Activated CD4-positive, alpha-beta T cell treated with anti-CD3 and anti-CD28 coated beads for 4 hours (primary cell): ENCODE results near the gene HTD2.

Source experiments
- DNase-seq, 2 donors: peaks; one replicate each; pipeline ENCODE4 v3.0.0-alpha.2; 2020

Gene HTD2

DNA sequence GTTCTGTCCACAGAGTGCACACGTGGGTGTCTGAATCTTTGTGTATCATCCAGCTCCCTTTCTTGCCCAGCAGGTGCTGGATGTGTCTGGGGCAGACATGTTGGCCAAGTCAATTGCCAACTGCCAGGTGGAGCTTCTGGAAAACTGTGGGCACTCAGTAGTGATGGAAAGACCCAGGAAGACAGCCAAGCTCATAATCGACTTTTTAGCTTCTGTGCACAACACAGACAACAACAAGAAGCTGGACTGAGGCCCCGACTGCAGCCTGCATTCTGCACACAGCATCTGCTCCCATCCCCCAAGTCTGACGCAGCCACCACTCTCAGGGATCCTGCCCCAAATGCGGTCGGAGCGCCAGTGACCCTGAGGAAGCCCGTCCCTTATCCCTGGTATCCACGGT is 12.8 kb upstream of the HTD2 start:
- DNase-seq, result no peak

DNA sequence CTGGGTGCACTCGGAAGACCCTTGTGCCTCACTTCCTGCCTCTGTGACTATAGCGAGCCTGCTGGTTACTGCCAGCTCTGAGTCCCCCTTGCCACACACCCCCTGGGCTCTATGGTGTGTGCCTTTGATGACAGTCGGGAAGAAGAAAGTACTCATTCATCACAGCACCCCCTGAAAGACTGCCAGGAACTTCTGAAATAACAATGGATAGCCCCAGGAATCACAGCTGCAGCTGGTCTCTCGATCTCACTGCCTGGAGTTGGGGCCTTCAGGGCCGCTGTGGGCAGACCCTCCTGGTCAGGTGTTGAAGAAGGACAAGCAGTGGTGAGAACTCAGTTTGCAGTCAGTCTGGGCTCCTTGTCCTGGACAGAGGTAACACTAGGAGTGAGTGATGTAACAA is 10.1 kb upstream of the HTD2 start:
- DNase-seq, result no peak

DNA sequence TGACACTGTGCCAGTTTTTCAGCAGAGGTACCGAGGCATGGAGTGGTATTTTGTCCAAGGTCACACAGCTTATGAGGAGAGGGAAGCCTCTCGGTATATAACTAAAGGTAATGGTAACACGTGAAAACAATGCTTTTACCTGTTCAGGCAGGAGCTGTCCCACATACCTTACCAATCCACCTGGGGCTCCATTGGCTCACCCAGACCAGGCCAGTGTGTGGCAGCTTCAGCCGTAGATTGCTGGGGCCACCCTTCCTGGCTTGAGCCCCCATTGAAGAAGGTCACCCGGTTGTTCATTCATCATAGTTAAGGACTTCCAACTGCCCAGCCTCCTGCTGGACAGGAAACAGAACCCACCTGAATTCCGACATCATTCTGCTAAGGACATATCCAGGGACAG is 9.5 kb upstream of the HTD2 start:
- DNase-seq, result no peak

DNA sequence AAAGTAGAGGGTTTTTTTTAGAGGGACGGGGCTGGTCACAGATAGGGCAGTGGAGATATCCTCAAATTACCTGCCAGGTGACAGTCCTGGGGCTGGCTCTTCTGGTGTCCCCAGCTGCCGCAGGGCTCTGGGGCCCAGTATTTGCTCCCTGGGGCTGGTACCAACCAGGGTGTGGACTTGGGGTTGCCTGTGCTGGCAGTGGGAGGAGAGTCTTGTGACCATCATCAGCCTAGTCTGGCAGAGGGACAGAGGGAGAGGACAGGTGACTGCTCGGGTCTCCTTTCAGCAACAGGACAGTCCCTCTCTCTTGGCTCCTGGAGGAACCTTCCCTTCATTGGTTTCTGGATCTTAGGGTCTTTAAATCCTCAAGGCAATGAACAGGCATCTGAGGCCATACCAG is 8.1 kb upstream of the HTD2 start:
- no peak for DNase-seq

DNA sequence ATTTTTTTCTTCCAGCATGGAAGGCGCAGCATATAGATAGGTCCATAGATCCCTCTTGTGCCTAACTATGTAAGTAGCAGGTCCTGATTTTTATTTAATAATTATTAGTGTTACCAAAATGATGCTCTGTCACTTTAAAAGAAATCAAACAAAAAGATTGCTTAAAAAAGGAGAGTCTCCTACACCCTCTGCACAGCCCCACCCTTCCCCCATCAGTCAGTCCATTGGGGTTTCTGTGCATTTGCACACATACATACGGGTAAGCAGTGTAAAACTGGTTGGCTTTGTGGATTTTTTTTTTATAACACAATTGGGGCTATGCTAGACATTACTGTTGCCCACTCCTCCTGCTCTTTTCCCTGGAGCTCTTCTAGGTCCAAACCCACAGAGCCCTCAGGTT is 7.2 kb upstream of the HTD2 start:
- no peak for DNase-seq

DNA sequence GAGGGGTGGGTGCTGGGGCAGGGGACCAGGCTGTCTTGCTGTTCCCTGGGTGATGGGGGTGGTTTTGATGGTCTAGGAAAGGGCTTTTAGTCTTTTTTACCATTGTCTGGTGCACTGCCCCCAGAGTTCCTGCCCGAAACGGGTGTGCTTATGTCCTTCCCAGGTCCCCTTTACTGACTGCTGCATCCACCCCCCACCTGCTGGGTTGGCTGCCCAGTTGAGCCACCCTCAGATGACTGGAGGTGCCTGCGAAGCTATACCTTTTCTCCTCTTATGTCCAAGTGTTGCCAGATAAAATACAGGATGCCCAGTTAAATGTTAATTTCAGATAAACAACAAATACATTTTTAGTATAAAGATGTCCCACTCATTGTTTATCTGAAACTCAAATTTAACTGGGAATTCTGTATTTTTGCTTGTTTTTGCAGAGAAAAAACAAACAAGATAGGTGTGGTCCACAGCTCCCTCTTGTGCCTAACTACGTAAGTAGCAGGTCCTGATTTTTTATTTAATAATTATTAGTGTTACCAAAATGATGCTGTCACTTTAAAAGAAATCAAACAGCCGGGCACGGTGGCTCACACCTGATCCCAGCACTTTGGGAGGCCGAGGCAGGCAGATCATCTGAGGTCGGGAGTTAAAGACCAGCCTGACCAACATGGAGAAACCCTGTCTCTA is 6.3 kb upstream of the HTD2 start:
- DNase-seq, result no peak

DNA sequence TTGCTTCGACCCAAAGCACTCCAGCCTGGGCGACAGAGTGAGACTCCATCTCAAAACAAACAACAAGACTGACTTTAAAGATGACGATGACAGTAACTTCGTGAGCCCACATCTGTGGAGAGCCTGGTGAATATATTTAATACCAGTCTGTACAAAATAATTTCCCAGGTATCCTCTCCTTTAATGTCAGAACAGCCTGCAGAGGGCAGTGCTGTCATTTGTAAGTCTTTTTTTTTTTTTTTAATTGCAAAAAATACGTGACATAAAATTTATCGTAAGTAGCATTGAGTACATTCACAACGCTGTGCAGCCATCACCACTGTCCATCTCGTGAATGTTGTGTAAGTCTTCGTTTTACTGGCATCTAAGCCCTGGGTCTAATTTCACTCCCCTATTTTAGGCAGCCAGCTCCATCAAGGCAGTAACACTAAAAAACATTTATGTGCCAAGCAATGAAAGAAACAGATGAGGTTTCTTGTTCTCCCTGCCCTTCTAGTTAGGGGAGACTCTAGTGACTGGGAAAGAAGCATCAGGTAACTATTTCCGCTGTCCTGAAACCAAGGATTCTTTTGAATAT is 1.4 kb downstream of the HTD2 start:
- peak; percentile 42 to 50 for DNase-seq

DNA sequence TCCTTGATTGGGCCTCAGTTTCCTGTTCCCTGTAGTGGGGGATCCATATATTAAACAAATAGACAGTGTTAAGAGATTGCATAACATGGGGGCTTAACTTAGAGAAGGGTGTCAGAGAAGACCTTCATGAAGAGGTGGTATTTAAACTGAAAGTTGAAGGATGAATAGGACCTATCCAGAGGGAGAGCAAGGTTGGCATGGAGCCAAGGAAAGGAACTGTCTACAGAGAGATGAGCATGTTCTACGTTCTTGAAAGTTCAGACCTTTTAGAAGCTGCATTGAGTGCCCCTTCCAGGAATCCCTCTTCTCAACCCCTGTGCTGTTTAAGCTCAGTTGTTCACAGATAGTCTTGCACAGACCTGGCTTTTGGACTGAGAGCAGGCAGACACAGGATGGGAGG is 2.4 kb downstream of the HTD2 start:
- DNase-seq, result no peak

DNA sequence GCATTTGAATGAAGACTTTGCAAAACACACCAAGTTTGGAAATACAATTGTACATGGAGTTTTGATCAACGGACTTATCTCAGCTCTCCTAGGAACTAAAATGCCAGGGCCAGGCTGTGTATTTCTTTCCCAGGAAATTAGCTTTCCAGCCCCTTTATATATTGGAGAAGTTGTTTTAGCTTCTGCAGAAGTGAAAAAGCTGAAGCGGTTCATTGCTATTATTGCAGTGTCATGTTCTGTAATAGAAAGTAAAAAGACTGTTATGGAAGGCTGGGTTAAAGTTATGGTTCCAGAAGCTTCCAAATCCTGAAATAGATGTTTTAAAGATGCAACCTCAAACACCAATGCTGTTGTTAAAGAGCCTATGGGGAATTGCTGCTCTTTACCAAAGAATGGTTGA is 11.5 kb downstream of the HTD2 start:
- DNase-seq, result no peak

DNA sequence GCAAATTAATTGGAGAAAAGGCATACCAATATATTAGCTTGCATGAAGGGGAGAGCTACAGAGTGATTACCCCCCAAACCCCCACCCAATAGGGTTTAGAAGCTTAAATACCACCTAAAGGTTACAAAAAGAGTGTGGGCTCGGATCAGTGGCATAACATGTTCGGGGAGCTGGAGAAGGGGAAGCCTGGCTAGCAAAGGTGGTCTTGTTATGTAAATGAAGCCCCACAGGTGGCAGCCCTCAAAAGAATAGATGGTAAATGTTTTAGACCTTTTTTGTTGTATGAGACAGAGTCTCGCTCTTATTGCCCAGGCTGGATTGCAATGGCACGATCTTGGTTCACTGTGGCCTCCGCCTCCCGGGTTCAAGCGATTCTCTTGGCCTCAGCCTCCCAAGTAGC is 15.5 kb downstream of the HTD2 start:
- DNase-seq, result no peak

DNA sequence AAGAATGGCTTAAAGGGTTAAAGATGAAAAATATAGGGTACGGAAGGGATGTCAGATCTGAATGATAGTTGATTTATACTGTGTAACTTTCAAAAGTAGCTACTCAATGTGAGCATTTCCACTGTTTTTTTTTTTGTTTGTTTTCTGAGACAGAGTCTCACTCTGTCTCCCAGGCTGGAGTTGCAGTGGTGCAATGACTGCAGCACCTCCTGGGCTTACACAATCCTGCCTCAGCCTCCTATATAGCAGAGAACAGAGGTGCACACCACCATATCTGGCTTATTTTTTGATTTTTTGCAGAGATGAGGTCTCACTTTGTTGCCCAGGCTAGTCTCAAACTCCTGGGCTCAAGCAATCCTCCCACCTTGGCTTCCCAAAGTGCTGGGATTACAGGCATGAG is 16.5 kb downstream of the HTD2 start:
- DNase-seq, result no peak

DNA sequence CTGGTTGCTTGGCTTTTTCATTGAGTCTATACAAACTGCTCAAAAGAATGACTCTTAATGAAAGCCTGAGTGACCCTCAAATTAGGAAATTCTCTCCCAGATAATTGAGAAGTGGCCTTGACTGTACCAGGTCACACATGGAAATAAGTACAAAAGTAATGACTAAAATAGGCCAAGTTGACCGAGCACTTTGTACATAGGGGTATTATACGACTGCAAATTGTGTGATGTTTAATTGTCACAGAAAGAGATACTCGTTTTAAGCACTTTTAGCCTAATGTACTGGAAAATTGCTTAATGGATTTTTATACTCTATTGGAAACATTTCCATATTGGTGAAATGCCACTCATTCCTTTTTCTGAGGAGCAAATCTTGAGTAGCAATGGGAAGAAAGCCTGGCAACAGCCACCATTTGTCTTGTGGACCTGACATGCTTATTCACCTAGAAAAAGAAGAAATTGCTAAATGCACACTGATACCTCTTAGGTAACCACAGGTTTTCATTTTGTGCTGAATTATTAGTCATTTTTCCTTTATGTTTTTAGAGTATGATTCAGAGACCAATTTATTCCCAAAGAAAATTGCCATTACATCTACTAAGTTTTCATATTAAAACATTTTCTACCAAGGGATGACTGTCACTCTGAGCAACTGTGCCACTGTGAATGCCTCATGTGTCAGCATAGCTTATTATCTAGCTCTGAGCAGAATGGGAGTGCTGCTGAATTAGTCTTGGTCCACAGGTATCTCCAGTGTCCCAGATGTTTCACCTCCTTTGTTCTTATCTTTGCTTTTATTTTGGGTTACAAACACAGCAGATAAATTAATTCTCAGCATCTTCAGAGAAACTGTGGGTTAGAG is 17.4 kb downstream of the HTD2 start:
- DNase-seq, result no peak

DNA sequence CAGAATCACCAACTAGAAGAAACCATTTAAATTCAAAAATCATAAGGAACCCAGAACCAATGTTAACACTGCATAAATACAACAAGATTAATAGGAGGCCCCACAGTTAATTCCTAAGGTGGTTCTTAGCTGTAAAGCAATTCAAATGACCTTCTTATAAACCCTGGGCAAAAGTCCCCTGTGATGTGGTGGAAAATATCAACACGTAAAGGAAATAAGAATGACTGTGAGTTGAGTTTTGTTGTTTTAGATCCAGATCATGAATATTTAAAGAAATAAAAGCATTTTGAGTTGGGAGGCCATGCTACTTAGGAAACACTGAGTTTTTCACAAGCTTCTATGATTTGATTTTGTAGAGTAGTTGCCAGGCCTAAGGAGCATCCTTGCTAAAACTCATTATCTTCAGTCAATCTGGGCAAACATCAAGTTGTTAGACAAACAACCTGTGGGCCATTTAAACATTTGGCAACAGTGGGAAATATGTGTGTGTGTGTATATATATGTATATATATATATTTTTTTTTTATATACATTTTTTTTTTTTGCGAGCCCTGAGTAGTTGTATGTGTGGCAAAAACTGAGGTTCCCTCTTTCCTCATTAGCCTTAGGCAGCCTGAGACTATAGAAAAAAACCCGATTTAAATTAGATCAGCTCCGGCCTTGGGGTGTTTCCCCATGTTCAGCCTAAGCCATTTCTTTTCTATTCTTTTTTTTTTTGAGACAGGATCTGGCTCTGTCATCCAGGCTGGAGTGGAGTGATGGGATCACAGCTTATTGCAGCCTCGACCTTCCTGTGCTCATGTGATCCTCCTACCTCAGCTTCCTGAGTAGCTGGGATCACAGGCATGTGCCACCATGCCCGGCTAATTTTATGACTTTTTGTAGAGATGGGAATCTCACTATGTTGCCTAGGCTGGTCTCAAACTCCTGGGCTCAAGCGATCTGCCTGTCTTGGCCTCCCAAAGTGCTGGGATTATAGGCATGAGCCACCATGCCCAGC is 18.4 kb downstream of the HTD2 start:
- peak in 1 of 2 donors; percentile 8 for DNase-seq

DNA sequence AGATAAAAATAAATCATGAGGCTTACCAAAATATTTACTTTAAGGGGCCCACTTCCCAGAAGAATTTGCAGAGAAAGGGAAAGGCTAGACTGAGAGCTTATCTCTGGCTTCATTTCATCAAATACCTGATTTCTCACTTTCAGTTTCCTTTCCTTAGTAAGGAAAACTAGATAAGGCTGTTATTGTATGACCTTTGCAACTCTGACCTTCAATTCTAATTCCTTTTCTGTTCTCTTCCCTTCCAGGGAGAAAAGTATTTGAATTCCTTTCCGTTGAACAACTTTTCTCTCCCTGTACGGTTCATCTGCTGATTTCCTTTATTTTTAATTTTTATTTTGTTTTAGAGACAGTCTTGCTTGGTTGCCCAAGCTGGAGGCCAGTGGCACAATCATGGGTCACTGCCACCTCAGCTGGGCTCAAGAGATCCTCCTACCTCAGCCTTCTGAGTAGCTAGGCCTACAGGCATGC is 19.2 kb downstream of the HTD2 start:
- no peak for DNase-seq

DNA sequence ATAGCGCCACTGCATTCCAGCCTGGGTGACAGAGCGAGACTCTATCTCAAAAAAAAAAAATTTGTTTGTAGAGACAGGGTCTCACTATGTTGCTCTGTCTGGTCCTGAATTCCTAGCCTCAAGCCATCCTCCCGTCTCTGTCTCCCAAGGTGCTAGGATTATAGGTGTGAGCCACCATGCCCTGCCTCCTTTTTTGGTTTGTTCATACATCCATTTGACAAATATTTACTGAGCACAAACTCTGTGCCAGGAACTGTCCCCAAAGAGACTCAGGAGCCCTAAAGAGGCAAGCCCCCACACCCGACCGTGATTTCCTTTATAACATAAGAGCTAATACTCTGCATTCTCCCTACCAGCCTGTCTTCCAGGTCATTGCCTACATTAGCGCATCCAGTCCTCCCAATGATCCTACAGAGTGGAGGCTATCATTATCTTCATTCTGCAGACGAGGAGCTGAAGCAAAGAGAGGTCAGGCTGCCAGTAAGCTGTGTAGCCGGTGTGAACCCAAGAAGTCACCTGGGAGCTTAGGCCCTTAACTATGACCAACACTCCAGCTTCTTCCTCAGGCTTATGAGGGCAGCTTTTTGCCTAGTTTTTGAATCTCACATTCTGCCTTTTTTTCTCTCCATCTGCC is 20.1 kb downstream of the HTD2 start:
- no peak for DNase-seq

DNA sequence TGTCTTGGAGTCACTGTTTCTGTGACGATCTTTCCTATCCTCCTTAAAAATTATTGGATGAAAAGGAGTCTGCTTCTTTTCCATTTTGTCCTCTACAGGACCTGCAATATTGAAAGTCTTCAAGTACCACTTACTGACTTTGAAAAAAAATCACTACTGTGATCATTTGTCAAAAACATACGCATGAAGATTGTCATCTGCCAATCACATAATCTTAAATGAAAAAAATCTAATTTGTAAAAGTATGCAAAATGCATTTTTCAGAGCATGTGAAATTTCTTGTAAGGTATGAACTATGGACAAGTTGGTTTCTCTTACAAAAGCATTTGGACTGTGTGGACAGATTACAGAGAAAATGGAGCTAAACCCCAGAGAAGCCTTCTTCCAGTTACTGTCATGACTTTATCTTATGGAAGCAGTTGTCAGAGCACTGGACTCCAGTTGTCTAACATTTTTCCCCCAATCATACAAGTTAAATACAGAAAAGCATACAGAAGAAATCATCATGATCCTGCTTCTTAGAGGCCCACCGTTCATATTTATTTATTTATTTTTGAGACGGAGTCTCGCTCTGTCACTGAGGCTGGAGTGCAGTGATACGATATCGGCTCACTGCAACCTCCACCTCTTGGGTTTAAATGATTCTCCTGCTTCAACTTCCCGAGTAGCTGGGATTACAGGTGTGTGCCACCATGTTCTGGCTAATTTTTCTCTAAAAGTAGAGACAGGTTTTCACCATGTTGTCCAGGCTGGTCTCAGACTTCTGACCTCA is 23.0 kb downstream of the HTD2 start:
- no peak for DNase-seq

DNA sequence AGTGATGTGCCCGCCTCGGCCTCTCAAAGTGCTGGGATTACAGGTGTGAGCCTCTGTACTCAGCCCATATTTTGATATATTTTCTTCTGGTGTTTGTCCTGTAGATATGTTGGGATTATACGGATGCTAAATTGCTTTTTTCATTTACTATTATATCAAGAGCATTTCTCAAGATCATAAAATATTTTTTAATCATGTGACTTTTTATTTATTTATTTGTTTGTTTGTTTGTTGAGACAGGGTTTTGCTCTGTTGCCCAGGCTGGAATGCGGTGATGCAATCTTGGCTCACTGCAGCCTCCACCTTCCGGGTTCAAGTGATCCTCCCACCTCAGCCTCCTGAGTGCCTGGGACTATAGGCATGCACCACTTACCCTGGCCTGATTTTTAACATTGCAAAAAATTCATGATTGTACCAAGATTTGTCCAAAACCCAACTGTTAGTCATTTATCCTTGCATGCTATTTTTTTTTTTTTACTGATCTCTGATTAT is 23.6 kb downstream of the HTD2 start:
- DNase-seq, result no peak

DNA sequence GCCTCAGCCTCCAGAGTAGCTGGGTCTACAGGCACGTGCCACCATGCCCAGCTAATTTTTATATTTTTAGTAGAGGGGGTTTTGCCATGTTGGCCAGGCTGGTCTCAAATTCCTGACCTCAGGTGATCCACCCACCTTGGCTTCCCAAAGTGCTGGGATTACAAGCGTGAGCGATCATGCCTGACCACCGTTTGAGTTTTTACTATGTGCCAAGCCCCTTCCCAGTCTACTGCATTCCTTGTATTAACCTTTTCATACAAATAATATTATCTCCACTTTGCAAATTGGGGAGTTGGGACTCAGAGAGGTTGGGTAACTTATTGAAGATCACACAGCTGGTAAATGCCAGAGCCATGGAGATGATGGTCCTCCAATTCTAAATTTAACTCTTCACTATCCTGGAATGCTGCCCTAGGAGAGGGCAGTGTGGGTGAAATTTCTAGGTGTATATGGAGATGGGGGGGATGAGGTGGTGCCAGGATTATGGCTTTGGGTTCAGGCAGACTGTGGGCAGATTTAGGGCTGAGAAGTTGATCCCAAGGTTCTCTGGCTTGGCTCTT is 25.4 kb downstream of the HTD2 start:
- no peak for DNase-seq

DNA sequence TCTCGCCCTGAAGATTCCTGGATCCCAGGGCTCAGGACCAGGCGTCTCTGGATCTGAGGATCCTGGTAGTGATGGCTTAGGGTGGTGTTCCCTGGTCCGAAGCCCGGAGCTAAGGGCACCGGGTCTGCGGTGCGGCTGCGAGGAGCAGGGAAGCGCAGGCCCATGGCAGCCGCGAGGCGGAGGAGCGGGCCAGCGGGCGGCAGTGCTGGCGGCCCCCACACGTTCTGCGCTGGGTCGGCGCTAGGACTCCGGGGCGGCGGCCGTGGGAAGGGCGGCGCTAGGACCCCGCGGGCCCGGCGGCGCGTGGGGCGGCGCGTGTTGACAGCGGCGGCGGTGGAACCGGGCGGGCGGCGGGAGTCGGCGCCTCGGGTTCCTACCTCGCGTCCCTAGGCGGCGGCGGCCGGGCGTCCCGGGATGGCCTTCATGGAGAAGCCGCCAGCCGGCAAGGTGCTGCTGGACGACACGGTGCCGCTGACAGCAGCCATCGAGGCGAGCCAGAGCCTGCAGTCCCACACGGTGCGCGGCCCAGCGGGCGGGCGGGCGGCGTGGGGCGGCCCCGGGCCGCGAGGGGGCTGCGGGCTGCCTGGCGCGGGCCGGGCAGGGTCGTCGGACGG is 26.4 kb downstream of the HTD2 start, which contains the start of gene PXK:
Gene PXK (plus strand): TSS at position 318 of the 614 bp plus-strand sequence. CDS start 97 bp downstream, at position 415.
- peak; percentile 72 to 73 for DNase-seq
